Kidney (tissue), 14 donors: ENCODE measurements around the gene NUMA1. TPM values are rescaled to one million over a fixed set of nuclear protein-coding genes. Genes with fewer than 3 reads are reported as not detected.
A peak's percentile ranks its signal among the peaks of the same experiment; 100 is the strongest.

Source experiments
- DNase-seq, 5 donors: peaks; one replicate each; pipeline ENCODE4 v3.0.0-alpha.2; 2013 to 2020
- FAIRE-seq: peaks from 2 replicates; lab custom pipeline; 2012; peaks lifted over from hg19 to GRCh38; lab: Jason Lieb, UNC
- H3K27ac ChIP-seq, 2 donors: one replicate each; pipeline ENCODE4 v1.7.0; 2013; ENCODE audit warnings: low read depth in 2 of 2, low read length in 2 of 2, inconsistent platforms in 1 of 2
- H3K27me3 ChIP-seq: one replicate; pipeline ENCODE4 v1.7.1; 2013; ENCODE audit warnings: low read length, inconsistent platforms; ENCODE audit not compliant: control insufficient read depth, insufficient read depth
- H3K36me3 ChIP-seq, 3 donors: one replicate each; pipeline versions ENCODE4 v1.7.0 to v1.7.1; 2013; ENCODE audit warnings: low read length in 3 of 3, control low read depth in 1 of 3, inconsistent platforms in 1 of 3; ENCODE audit not compliant: insufficient read depth in 3 of 3, control insufficient read depth in 2 of 3
- H3K4me1 ChIP-seq, 3 donors: one replicate each; pipeline versions ENCODE4 v1.7.0 to v1.7.1; 2013; ENCODE audit warnings: low read length in 3 of 3, inconsistent platforms in 1 of 3, low read depth in 1 of 3; ENCODE audit not compliant: control insufficient read depth in 2 of 3, insufficient read depth in 2 of 3
- H3K4me3 ChIP-seq, 3 donors: one replicate each; pipeline versions ENCODE4 v1.7.0 to v1.8.1; 2013; ENCODE audit warnings: low read length in 3 of 3, control low read depth in 1 of 3, inconsistent platforms in 1 of 3
- H3K9ac ChIP-seq, 3 donors: one replicate each; pipeline versions ENCODE4 v1.7.0 to v1.7.1; 2013; ENCODE audit warnings: low read length in 3 of 3, control low read depth in 1 of 3, inconsistent platforms in 1 of 3
- H3K9me3 ChIP-seq, 3 donors: one replicate each; pipeline versions ENCODE4 v1.7.0 to v1.7.1; 2013; ENCODE audit warnings: low read length in 3 of 3, control low read depth in 1 of 3, inconsistent platforms in 1 of 3; ENCODE audit not compliant: control insufficient read depth in 2 of 3, insufficient read depth in 1 of 3
- CTCF ChIP-seq: IDR thresholded peaks from 3 replicates; pipeline ENCODE4 v1.5.1; 2012; ENCODE audit warnings: mild to moderate bottlenecking, moderate library complexity, borderline replicate concordance; ENCODE audit not compliant: insufficient read depth; ENCODE audit errors: extremely low read depth
- intact Hi-C: fragments of 100-400 bp; cut with DNase I; formaldehyde crosslinking; loops from one replicate; pipeline ENCODE4 v1.11.1; 2022
- polyA plus RNA-seq: library from polyadenylated mRNA; stranded (reverse); fragments of 350-450 nt; fragmentation: Illumina TruSeq; extraction: RNeasy Lipid Tissue Mini Kit (QIAGEN cat#74804); gene quantifications from one replicate; pipeline ENCODE4 v1.2.3, GENCODE V29; 2014; ENCODE audit warnings: low read depth, low replicate concordance; ENCODE audit not compliant: insufficient read depth
- total RNA-seq: library from RNA; stranded (reverse); fragmentation: NEBNext Ultra II Directional; extraction: Animal tissue kit (Norgen Biotek cat#: 25700); gene quantifications from one replicate; pipeline ENCODE4 v1.2.1, GENCODE V29; 2021
- donor health status: control.
- donor health status: control.
- donor health status: control.
- donor health status: control.
- donor health status: control.
- donor health status: DM: yes; HTN: yes; CAD: no.
- donor health status: Normal renal cell carcinoma (clear cell type).

NUMA1 gene
- total and polyA plus RNA-seq, 2 donors from 2014 or later: 85.3 to 198 TPM

GRCh38 chr11:72091292-72091691 lies 10.9 kb upstream of the NUMA1 start:
- intact Hi-C loops: loop anchor here (5.0 kb wide), 1 partner anchor 64 kb away; no protein-coding TSS in a partner anchor
- Histone ChIP-seq H3K9ac (peak overlapping the region in 1 of 3 donors; percentile 49), H3K36me3 (peaks cover 0 to 16% (median 11%) of the 10 kb centered on the region in 3 donors), H3K27ac (peak overlapping the region in 1 of 2 donors; percentile 20), H3K4me1 (peaks cover 0 to 11% (median 0%) of the 10 kb centered on the region in 3 donors), H3K9me3 (no peaks in the 10 kb centered on the region), H3K4me3 (no peak overlapping the region), H3K27me3 (no peaks in the 10 kb centered on the region)
- FAIRE-seq: no peak
- peak in 4 of 5 donors; percentile 76 to 89 (median 77) for DNase-seq
- peak; percentile 94 for TF ChIP-seq CTCF

GRCh38 chr11:72088076-72088808 lies 7.9 kb upstream of the NUMA1 start:
- no peak for DNase-seq
- no peak for TF ChIP-seq CTCF
- H3K36me3 ChIP-seq: peaks cover 0 to 6% (median 5%) of the 10 kb centered on the region in 3 donors
- no peak for FAIRE-seq
- peaks cover 0 to 11% (median 0%) of the 10 kb centered on the region in 3 donors for H3K4me1 ChIP-seq
- no peak overlapping the region for H3K27ac ChIP-seq
- H3K4me3 ChIP-seq: no peak overlapping the region
- H3K9ac ChIP-seq: no peak overlapping the region
- intact Hi-C loops: no loop called here
- no peaks in the 10 kb centered on the region for H3K27me3 ChIP-seq
- H3K9me3 ChIP-seq: no peaks in the 10 kb centered on the region

GRCh38 chr11:72085621-72086351 lies 5.4 kb upstream of the NUMA1 start:
- Histone ChIP-seq H3K36me3 (peaks cover 0 to 6% (median 5%) of the 10 kb centered on the region in 3 donors), H3K9ac (no peak overlapping the region), H3K27ac (no peak overlapping the region), H3K4me3 (no peak overlapping the region), H3K4me1 (peaks cover 0 to 7% (median 4%) of the 10 kb centered on the region in 3 donors), H3K27me3 (no peaks in the 10 kb centered on the region), H3K9me3 (no peaks in the 10 kb centered on the region)
- DNase-seq (no peak), FAIRE-seq (no peak)
- intact Hi-C loops: no loop called here
- TF ChIP-seq CTCF: no peak
